ENCODE measurements around the gene PRSS16.

Gene PRSS16

GRCh38 chr6:27234576-27234975, 12.9 kb upstream of the PRSS16 start:
- TF ChIP-seq CTCF (IDR thresholded peaks at IDR 0.05; ENCODE audit: insufficient read depth, low read depth, low read length, missing control alignments) = no peak
- no peak overlapping the region for H3K4me3 ChIP-seq (ENCODE audit: low read length)
- DNase-seq (ENCODE audit: low read depth) = no peak

- peak; percentile 74 for DNase-seq (ENCODE audit: low read depth)
- no peak overlapping the region for H3K4me3 ChIP-seq (ENCODE audit: low read length)
- no peak for TF ChIP-seq CTCF (IDR thresholded peaks at IDR 0.05; ENCODE audit: insufficient read depth, low read depth, low read length, missing control alignments)
Measured at GRCh38 chr6:27237089-27237803, 10.3 kb upstream of the PRSS16 start.

GRCh38 chr6:27238010-27238983, 9.2 kb upstream of the PRSS16 start:
- peak overlapping the region; percentile 34 for H3K4me3 ChIP-seq (ENCODE audit: low read length)
- no peak for TF ChIP-seq CTCF (IDR thresholded peaks at IDR 0.05; ENCODE audit: insufficient read depth, low read depth, low read length, missing control alignments)
- peak; percentile 42 for DNase-seq (ENCODE audit: low read depth)

- no peak for TF ChIP-seq CTCF (IDR thresholded peaks at IDR 0.05; ENCODE audit: insufficient read depth, low read depth, low read length, missing control alignments)
- no peak overlapping the region for H3K4me3 ChIP-seq (ENCODE audit: low read length)
- DNase-seq (ENCODE audit: low read depth) = no peak
Measured at GRCh38 chr6:27239258-27239657, 8.2 kb upstream of the PRSS16 start.

- DNase-seq (ENCODE audit: low read depth) = peak; percentile 25
- TF ChIP-seq CTCF (IDR thresholded peaks at IDR 0.05; ENCODE audit: insufficient read depth, low read depth, low read length, missing control alignments) = no peak
- H3K4me3 ChIP-seq (ENCODE audit: low read length) = no peak overlapping the region
Measured at GRCh38 chr6:27241443-27241842, 6.1 kb upstream of the PRSS16 start.

GRCh38 chr6:27242589-27243265, 4.8 kb upstream of the PRSS16 start:
- H3K4me3 ChIP-seq (ENCODE audit: low read length) = no peak overlapping the region
- no peak for TF ChIP-seq CTCF (IDR thresholded peaks at IDR 0.05; ENCODE audit: insufficient read depth, low read depth, low read length, missing control alignments)
- DNase-seq (ENCODE audit: low read depth) = no peak

Data from epithelial cell of esophagus (primary cell).